GM12891 (cell line): ENCODE data around the gene ADGRV1.

Experiments used
- POLR2A ChIP-seq: IDR thresholded peaks from 2 replicates; pipeline ENCODE4 v1.6.1; 2011; ENCODE audit warnings: low read depth, low read length, control low read depth
- POLR2AphosphoS5 ChIP-seq: IDR thresholded peaks from 2 replicates; pipeline ENCODE4 v1.6.1; 2011; ENCODE audit warnings: low read depth, low read length, control low read depth
- SPI1 ChIP-seq: IDR thresholded peaks from 2 replicates; pipeline ENCODE4 v1.6.1; 2011; ENCODE audit warnings: low read depth, low read length, control low read depth
- TAF1 ChIP-seq: IDR thresholded peaks from 2 replicates; pipeline ENCODE4 v1.6.1; 2011; ENCODE audit warnings: low read depth, low read length, control low read depth

DNA sequence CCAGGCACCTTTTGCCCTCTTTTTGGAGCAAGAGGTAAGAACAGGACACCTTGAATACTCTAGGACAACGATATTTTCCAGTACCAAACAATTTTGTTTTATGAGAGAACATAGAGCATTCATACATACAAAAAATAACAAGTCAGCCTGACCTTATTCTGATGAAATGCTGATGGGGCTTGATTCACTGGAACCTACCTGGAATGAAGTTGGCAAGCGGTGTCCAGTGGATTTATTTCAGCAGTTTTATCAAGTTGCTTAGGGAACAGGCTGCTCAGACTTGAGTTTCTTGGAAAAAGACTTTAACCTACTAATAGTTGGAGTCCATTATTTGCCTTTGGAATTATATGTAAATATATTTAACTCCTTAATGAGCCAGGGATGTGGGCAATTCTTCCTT, 502.5 kb downstream of the ADGRV1 start:
- TF ChIP-seq TAF1, result no peak
- no peak for TF ChIP-seq POLR2AphosphoS5
- TF ChIP-seq POLR2A, result no peak
- TF ChIP-seq SPI1, result no peak
